ENCODE results near the gene PCMT1. TPM values are rescaled to one million over a fixed set of nuclear protein-coding genes. Genes with fewer than 3 reads are reported as not detected.

PCMT1 gene
- total and polyA plus RNA-seq, 2 of the 13 experiments (the other 11 are each of a cell fraction or from before 2014, with no cell fraction given) = 112 to 169 TPM

- TF ChIP-seq ZNF512 (CRISPR knock-in tag; IDR thresholded peaks at IDR 0.05) = no peak
- no peak; the same call in 1 of the 2 replicates for TF ChIP-seq ZNF761 (CRISPR knock-in tag; conservative IDR thresholded peaks at IDR 0.05)
- TF ChIP-seq HNRNPK (IDR thresholded peaks at IDR 0.05; ENCODE audit: low read depth, low read length, poor library complexity, severe bottlenecking) = no peak
- peak; percentile 47 for TF ChIP-seq BCL6 (CRISPR knock-in tag; IDR thresholded peaks at IDR 0.05)
- TF ChIP-seq PRDM15 (CRISPR knock-in tag; IDR thresholded peaks at IDR 0.05) = no peak
- TF ChIP-seq ZFYVE20 (CRISPR knock-in tag; IDR thresholded peaks at IDR 0.05; ENCODE audit: borderline replicate concordance, low read depth) = no peak
- 0 out of 2 replicates have a peak, but pooled peaks have one; percentile 32 for TF ChIP-seq ZBTB2 (CRISPR knock-in tag; IDR thresholded peaks at IDR 0.05; ENCODE audit: low read depth)
- TF ChIP-seq SNAPC4 (CRISPR knock-in tag; IDR thresholded peaks at IDR 0.05) = no peak
- peak; percentile 87 for TF ChIP-seq SAP130 (CRISPR knock-in tag; IDR thresholded peaks at IDR 0.05; ENCODE audit: low read depth)
- no peak for TF ChIP-seq TCF12 (IDR thresholded peaks at IDR 0.05)
- no peak for TF ChIP-seq TCF12 (CRISPR knock-in tag; IDR thresholded peaks at IDR 0.05)
- TF ChIP-seq MLLT10 (CRISPR knock-in tag; IDR thresholded peaks at IDR 0.05) = no peak
- TF ChIP-seq MBD4 (IDR thresholded peaks at IDR 0.05; ENCODE audit: borderline replicate concordance, low read length) = no peak
- no peak for TF ChIP-seq ZNF335 (CRISPR knock-in tag; IDR thresholded peaks at IDR 0.05)
- no peak for TF ChIP-seq ATRX (CRISPR knock-in tag; IDR thresholded peaks at IDR 0.05; ENCODE audit: borderline replicate concordance)
- no peak for TF ChIP-seq ZBTB37 (CRISPR knock-in tag; IDR thresholded peaks at IDR 0.05)
These were observed 81.8 kb downstream of the PCMT1 start (continued) for GRCh38 chr6:149831308-149831820.
